ENCODE data around the gene TPO.
A peak's percentile ranks its signal among the peaks of the same experiment; 100 is the strongest.

Gene TPO

DNA sequence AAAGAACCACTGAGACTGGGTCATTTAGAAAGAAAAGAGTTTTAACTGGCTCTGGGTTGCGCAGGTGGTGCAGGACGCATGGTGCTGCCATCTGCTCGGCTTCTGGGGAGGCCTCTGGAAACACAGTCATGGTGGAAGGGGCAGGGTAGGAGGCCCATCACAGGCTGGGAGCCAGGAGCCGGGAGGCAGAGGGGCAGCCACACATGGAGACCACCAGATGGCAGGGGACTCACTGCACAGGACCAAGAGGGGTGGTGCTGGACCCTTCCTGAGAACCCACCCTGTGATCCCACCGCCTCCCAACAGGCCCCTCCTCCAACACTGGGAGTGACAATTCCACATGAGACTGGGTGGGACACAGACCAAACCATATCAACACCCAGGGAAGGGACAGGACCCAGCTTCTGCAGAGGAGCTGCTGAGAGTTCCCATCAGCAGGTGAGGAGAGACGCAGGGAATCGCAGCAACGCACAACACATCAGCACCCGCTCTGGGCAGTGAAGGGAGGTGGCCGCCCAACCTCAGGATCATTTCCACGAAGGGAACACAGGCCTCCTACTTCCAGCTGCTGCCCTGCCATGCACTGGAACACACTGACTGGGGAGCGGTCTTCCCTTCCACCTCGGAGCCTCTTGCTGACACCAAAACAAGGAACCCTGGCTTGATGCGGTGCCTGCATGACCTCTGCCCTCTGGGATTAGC is 130.7 kb downstream of the TPO start:
- Histone ChIP-seq H3K36me3 (ENCODE audit: control insufficient read depth in 1 of 2, insufficient read depth in 2 of 2, low read length in 2 of 2) (no peaks in the 10 kb centered on the region), H3K9me3 (ENCODE audit: insufficient read depth, low read depth, low read length) (no peaks in the 10 kb centered on the region), H2BK12ac (ENCODE audit: low read length) (peak overlapping the region; percentile 8), H3K79me1 (ENCODE audit: low read length) (no peaks in the 10 kb centered on the region), H4K8ac (ENCODE audit: low read depth, low read length) (no peak overlapping the region), H3K4me3 (ENCODE audit: low read depth, low read length) (no peak overlapping the region), H3K27ac (ENCODE audit: low read depth, low read length) (no peak overlapping the region), H3K27me3 (ENCODE audit: insufficient read depth, low read length) (no peaks in the 10 kb centered on the region), H3K18ac (ENCODE audit: low read length) (no peak overlapping the region), H3K14ac (ENCODE audit: low read length) (no peak overlapping the region), H4K91ac (ENCODE audit: low read depth, low read length) (no peak overlapping the region), H4K12ac (ENCODE audit: low read depth, low read length) (no peak overlapping the region), H3K23ac (ENCODE audit: low read length) (no peak overlapping the region), H2BK120ac (ENCODE audit: insufficient read depth, low read length, poor library complexity) (no peak overlapping the region), H3K4me2 (ENCODE audit: low read length) (no peak overlapping the region), H2BK5ac (ENCODE audit: low read depth, low read length, poor library complexity) (no peak overlapping the region), H3K79me2 (ENCODE audit: control insufficient read depth, insufficient read depth, low read length, poor library complexity) (no peaks in the 10 kb centered on the region), H3K4me1 (ENCODE audit: control insufficient read depth in 1 of 2, insufficient read depth in 2 of 2, low read length in 2 of 2) (peaks cover 2 to 6% of the 10 kb centered on the region in 2 experiments), H2AK5ac (ENCODE audit: low read length) (no peak overlapping the region), H3K4ac (ENCODE audit: low read depth, low read length) (no peak overlapping the region), H3K9ac (ENCODE audit: low read length) (no peak overlapping the region), H2AFZ (ENCODE audit: insufficient read depth, low read length, poor library complexity) (no peak overlapping the region)
- no peak for DNase-seq
- no CpG with 5 or more reads among the region's 14 CpGs for WGBS (ENCODE audit: extremely low coverage, insufficient coverage, insufficient read length)

DNA sequence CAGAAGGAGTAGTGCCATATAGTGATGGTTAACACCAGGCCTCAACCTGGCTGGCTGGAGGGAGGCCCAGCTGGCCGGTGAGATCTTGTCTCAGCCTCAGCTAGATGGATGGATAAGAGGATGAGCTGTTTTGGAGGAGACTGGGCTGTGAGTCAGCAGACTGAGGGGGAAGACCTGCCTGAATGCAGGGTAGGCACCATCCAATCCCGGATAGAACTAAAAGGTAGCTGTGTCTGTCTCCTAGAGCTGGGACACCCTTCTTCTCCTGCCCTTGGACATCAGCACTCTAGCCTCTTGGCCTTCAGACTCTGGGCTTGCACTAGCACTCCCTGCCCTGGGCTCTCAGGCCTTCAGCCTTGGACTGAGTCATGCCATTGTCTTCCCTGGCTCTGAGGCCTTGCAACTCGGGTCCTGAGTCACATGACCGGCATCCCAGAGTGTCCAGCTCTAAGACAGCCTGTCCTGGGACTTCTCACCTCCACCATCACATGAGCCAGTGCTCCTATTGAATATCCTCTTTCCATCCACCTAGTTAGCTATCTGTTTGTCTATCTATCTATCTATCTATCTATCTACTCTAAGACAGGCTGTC is 131.3 kb downstream of the TPO start:
- no peak overlapping the region for H3K18ac ChIP-seq (ENCODE audit: low read length)
- H4K8ac ChIP-seq (ENCODE audit: low read depth, low read length), result no peak overlapping the region
- H3K4me3 ChIP-seq (ENCODE audit: low read depth, low read length), result no peak overlapping the region
- H3K27me3 ChIP-seq (ENCODE audit: insufficient read depth, low read length), result no peaks in the 10 kb centered on the region
- H2BK5ac ChIP-seq (ENCODE audit: low read depth, low read length, poor library complexity), result no peak overlapping the region
- H3K79me1 ChIP-seq (ENCODE audit: low read length), result no peaks in the 10 kb centered on the region
- DNase-seq, result peak; percentile 50 to 63
- H3K36me3 ChIP-seq (ENCODE audit: control insufficient read depth in 1 of 2, insufficient read depth in 2 of 2, low read length in 2 of 2), result no peaks in the 10 kb centered on the region
- H4K91ac ChIP-seq (ENCODE audit: low read depth, low read length), result no peak overlapping the region
- H3K27ac ChIP-seq (ENCODE audit: low read depth, low read length), result no peak overlapping the region
- H2AK5ac ChIP-seq (ENCODE audit: low read length), result no peak overlapping the region
- no peak overlapping the region for H3K4ac ChIP-seq (ENCODE audit: low read depth, low read length)
- no peak overlapping the region for H3K4me2 ChIP-seq (ENCODE audit: low read length)
- no peak overlapping the region for H4K12ac ChIP-seq (ENCODE audit: low read depth, low read length)
- H3K4me1 ChIP-seq (ENCODE audit: control insufficient read depth in 1 of 2, insufficient read depth in 2 of 2, low read length in 2 of 2), result peaks cover 2 to 6% of the 10 kb centered on the region in 2 experiments
- no peaks in the 10 kb centered on the region for H3K9me3 ChIP-seq (ENCODE audit: insufficient read depth, low read depth, low read length)
- no peak overlapping the region for H2AFZ ChIP-seq (ENCODE audit: insufficient read depth, low read length, poor library complexity)
- no peak overlapping the region for H3K14ac ChIP-seq (ENCODE audit: low read length)
- H3K9ac ChIP-seq (ENCODE audit: low read length), result no peak overlapping the region
- no peak overlapping the region for H2BK120ac ChIP-seq (ENCODE audit: insufficient read depth, low read length, poor library complexity)
- no CpG with 5 or more reads among the region's 4 CpGs for WGBS (ENCODE audit: extremely low coverage, insufficient coverage, insufficient read length)
- H2BK12ac ChIP-seq (ENCODE audit: low read length), result no peak overlapping the region
- H3K23ac ChIP-seq (ENCODE audit: low read length), result no peak overlapping the region
- H3K79me2 ChIP-seq (ENCODE audit: control insufficient read depth, insufficient read depth, low read length, poor library complexity), result no peaks in the 10 kb centered on the region

DNA sequence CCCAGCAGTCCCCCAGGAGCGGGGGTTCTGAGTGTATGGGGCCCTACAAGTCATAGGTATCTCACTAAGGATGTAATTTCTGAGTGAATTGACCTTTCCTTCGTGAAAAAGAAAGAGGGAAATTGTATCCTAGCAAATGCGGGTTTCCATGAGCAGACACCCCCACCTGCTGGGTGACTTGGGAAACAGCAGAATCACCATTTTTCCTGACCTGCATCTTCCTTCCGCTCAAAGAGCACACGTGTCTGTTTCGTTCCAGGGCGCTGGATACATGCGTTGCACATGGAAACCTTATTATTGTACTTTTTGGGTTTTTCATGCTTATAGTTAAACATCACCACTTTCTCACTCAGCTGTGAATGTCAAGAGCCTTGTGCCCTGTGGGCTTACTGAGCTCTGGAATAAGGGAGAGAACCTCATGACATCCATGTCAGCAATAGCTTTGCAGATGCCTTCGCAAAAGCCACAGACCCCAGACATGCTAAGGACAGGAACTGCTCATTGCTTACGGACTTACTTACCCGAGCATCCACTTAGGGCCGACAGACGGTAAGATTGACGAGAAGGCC is 132.8 kb downstream of the TPO start:
- no peak overlapping the region for H3K27ac ChIP-seq (ENCODE audit: low read depth, low read length)
- DNase-seq, result peak; percentile 37 to 82
- H3K23ac ChIP-seq (ENCODE audit: low read length), result no peak overlapping the region
- H4K91ac ChIP-seq (ENCODE audit: low read depth, low read length), result no peak overlapping the region
- no peaks in the 10 kb centered on the region for H3K9me3 ChIP-seq (ENCODE audit: insufficient read depth, low read depth, low read length)
- H2AK5ac ChIP-seq (ENCODE audit: low read length), result no peak overlapping the region
- H3K36me3 ChIP-seq (ENCODE audit: control insufficient read depth in 1 of 2, insufficient read depth in 2 of 2, low read length in 2 of 2), result no peaks in the 10 kb centered on the region
- H3K79me1 ChIP-seq (ENCODE audit: low read length), result no peaks in the 10 kb centered on the region
- no peak overlapping the region for H3K14ac ChIP-seq (ENCODE audit: low read length)
- no peak overlapping the region for H3K18ac ChIP-seq (ENCODE audit: low read length)
- no peak overlapping the region for H3K4me2 ChIP-seq (ENCODE audit: low read length)
- no peaks in the 10 kb centered on the region for H3K79me2 ChIP-seq (ENCODE audit: control insufficient read depth, insufficient read depth, low read length, poor library complexity)
- H2BK120ac ChIP-seq (ENCODE audit: insufficient read depth, low read length, poor library complexity), result no peak overlapping the region
- H3K9ac ChIP-seq (ENCODE audit: low read length), result no peak overlapping the region
- no peak overlapping the region for H3K4me3 ChIP-seq (ENCODE audit: low read depth, low read length)
- H2BK5ac ChIP-seq (ENCODE audit: low read depth, low read length, poor library complexity), result no peak overlapping the region
- H2AFZ ChIP-seq (ENCODE audit: insufficient read depth, low read length, poor library complexity), result no peak overlapping the region
- H2BK12ac ChIP-seq (ENCODE audit: low read length), result no peak overlapping the region
- H3K4ac ChIP-seq (ENCODE audit: low read depth, low read length), result no peak overlapping the region
- H4K12ac ChIP-seq (ENCODE audit: low read depth, low read length), result no peak overlapping the region
- no peaks in the 10 kb centered on the region for H3K27me3 ChIP-seq (ENCODE audit: insufficient read depth, low read length)
- no CpG with 5 or more reads among the region's 14 CpGs for WGBS (ENCODE audit: extremely low coverage, insufficient coverage, insufficient read length)
- H3K4me1 ChIP-seq (ENCODE audit: control insufficient read depth in 1 of 2, insufficient read depth in 2 of 2, low read length in 2 of 2), result peaks cover 7 to 16% of the 10 kb centered on the region in 2 experiments
- H4K8ac ChIP-seq (ENCODE audit: low read depth, low read length), result no peak overlapping the region

DNA sequence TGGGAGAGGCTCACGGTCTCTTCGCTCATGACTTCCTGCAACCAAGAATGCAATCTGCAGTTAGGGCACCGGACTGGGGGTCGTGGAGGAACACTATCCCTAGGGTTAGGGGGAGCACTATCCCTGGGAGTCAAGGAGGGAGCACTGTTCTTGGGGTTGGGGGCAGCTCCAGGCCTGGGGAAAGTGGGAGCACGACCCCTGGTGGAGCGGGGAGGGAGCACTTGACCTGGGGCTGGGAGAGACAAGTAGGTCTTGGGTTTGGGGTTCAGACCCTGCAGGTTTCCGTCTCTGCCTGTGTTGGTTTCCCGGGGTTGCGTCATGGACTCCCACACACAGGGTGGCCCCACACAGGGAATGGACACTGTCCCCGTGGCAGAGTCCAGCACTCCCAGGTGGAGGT is 133.6 kb downstream of the TPO start:
- no peak overlapping the region for H3K4ac ChIP-seq (ENCODE audit: low read depth, low read length)
- no CpG with 5 or more reads among the region's 10 CpGs for WGBS (ENCODE audit: extremely low coverage, insufficient coverage, insufficient read length)
- no peaks in the 10 kb centered on the region for H3K79me1 ChIP-seq (ENCODE audit: low read length)
- DNase-seq, result no peak
- H3K4me2 ChIP-seq (ENCODE audit: low read length), result no peak overlapping the region
- H3K4me3 ChIP-seq (ENCODE audit: low read depth, low read length), result no peak overlapping the region
- no peaks in the 10 kb centered on the region for H3K9me3 ChIP-seq (ENCODE audit: insufficient read depth, low read depth, low read length)
- no peak overlapping the region for H3K23ac ChIP-seq (ENCODE audit: low read length)
- H2AFZ ChIP-seq (ENCODE audit: insufficient read depth, low read length, poor library complexity), result no peak overlapping the region
- H2AK5ac ChIP-seq (ENCODE audit: low read length), result no peak overlapping the region
- no peaks in the 10 kb centered on the region for H3K36me3 ChIP-seq (ENCODE audit: control insufficient read depth in 1 of 2, insufficient read depth in 2 of 2, low read length in 2 of 2)
- no peak overlapping the region for H3K18ac ChIP-seq (ENCODE audit: low read length)
- no peaks in the 10 kb centered on the region for H3K79me2 ChIP-seq (ENCODE audit: control insufficient read depth, insufficient read depth, low read length, poor library complexity)
- no peak overlapping the region for H4K91ac ChIP-seq (ENCODE audit: low read depth, low read length)
- H4K8ac ChIP-seq (ENCODE audit: low read depth, low read length), result no peak overlapping the region
- H2BK5ac ChIP-seq (ENCODE audit: low read depth, low read length, poor library complexity), result no peak overlapping the region
- no peak overlapping the region for H2BK12ac ChIP-seq (ENCODE audit: low read length)
- no peak overlapping the region for H3K27ac ChIP-seq (ENCODE audit: low read depth, low read length)
- H3K14ac ChIP-seq (ENCODE audit: low read length), result no peak overlapping the region
- peaks cover 7 to 16% of the 10 kb centered on the region in 2 experiments for H3K4me1 ChIP-seq (ENCODE audit: control insufficient read depth in 1 of 2, insufficient read depth in 2 of 2, low read length in 2 of 2)
- no peak overlapping the region for H3K9ac ChIP-seq (ENCODE audit: low read length)
- H4K12ac ChIP-seq (ENCODE audit: low read depth, low read length), result no peak overlapping the region
- no peak overlapping the region for H2BK120ac ChIP-seq (ENCODE audit: insufficient read depth, low read length, poor library complexity)
- no peaks in the 10 kb centered on the region for H3K27me3 ChIP-seq (ENCODE audit: insufficient read depth, low read length)
